ENCODE results near the gene RALGAPA2.

The RALGAPA2 gene

GRCh38 chr20:20473657-20474056 is 238.8 kb downstream of the RALGAPA2 start:
- DNase-seq (ENCODE audit: low read depth in 2 of 2, low spot score in 1 of 2) = no peak

- no peak for DNase-seq (ENCODE audit: low read depth in 2 of 2, low spot score in 1 of 2)
Measured at GRCh38 chr20:20472684-20473274, 239.7 kb downstream of the RALGAPA2 start.

- no peak for DNase-seq (ENCODE audit: low read depth in 2 of 2, low spot score in 1 of 2)
Measured at GRCh38 chr20:20466341-20466879, 246.0 kb downstream of the RALGAPA2 start.

GRCh38 chr20:20465252-20465651 is 247.2 kb downstream of the RALGAPA2 start:
- DNase-seq (ENCODE audit: low read depth in 2 of 2, low spot score in 1 of 2) = no peak

DNA sequence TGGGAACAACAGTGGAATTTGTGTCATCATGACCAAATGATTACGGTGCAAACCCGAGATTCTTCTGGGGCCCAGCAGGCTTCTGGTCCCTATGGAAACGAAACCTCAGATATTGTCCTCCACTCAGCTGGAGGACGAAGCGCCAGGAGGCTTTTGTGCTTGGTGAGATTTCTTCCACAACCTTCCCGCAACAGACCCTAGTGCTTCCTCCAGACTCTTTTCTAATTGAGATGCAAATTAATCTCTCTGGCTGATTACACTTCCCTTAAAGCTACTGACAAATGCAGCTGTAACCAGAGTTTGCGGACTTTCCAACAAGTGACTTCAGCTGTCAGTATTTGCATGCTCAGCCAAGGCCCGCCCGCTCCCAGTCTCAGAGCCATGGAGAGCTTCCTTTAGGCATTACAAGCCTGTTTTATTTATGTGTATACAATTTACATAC is 248.5 kb downstream of the RALGAPA2 start:
- no peak for DNase-seq (ENCODE audit: low read depth in 2 of 2, low spot score in 1 of 2)

GRCh38 chr20:20462185-20462584 is 250.3 kb downstream of the RALGAPA2 start:
- no peak for DNase-seq (ENCODE audit: low read depth in 2 of 2, low spot score in 1 of 2)

DNA sequence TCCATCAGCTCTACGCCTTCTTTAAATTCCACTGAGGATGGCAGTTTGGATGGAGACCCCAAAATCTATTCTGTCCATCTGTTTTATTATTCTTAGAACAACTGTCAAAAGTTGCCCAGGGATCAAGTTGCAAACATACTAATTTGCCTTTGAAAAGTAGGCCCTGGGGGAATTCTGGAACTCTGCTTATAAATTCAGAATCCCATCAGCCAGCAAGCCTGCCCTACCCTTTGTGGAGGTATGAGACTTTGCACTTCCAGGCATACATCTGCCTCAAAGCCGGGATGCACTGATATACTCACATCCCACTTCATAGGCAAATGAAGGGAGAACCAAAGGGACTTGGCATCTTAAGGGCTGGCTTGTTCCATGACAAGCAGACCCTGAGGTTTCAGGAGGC is 250.9 kb downstream of the RALGAPA2 start:
- DNase-seq (ENCODE audit: low read depth in 2 of 2, low spot score in 1 of 2) = no peak

DNA sequence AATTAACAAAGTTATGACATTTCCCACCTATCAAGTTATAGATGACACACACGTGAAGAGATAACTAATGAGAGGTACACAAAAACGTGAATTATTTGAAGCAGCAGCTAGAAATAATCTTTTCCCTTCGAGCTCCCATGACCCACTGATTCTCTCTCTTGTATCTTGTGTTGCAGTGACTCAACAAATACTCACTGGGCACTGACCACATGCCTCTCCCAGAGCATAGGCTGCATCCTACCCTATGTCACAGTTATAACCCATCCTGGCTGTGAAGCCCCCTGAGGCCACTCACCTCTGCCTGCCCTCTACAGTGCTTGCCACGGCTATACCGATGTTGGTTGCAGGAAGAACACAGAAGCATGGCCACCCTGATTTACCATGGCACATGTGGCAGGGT is 252.7 kb downstream of the RALGAPA2 start:
- no peak for DNase-seq (ENCODE audit: low read depth in 2 of 2, low spot score in 1 of 2)

- DNase-seq (ENCODE audit: low read depth in 2 of 2, low spot score in 1 of 2) = no peak
Measured at GRCh38 chr20:20457392-20458126, 254.9 kb downstream of the RALGAPA2 start.

DNA sequence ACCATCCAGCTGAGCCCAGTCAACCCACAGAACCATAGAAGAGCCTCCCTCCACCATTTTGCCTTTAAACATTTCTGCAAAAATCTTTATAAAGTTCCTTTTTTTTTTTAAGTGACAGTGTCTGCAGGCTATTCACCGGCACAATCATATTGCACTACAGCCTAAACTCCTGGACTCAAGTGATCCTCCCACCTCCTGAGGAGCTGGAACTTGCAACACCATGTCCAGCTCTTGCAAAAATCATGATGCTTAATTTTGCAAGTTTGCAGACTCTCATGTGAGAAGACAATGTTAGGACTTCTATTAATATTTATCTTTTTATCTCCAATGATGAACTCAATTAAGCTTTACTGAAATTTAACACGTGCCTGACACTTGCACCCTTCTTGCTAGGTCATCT is 255.7 kb downstream of the RALGAPA2 start:
- no peak for DNase-seq (ENCODE audit: low read depth in 2 of 2, low spot score in 1 of 2)

DNA sequence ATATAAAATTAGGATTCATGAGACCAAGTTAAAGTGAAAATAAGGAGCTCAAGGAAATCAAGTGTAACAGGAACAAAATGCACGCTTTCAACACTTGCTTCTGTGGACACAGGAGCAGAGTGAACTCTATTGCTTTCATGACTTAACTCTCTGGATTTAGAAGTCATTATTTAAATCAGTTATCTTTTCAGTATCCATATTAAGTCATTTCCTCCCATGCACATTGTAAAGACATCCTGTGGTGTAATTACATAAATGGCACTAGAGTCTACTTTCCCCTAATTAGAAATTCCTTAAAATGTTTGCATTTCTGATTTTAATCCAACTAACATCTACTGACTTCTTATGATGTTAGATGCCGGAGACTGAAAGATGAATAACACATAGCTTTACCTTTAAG is 256.5 kb downstream of the RALGAPA2 start:
- no peak for DNase-seq (ENCODE audit: low read depth in 2 of 2, low spot score in 1 of 2)

DNA sequence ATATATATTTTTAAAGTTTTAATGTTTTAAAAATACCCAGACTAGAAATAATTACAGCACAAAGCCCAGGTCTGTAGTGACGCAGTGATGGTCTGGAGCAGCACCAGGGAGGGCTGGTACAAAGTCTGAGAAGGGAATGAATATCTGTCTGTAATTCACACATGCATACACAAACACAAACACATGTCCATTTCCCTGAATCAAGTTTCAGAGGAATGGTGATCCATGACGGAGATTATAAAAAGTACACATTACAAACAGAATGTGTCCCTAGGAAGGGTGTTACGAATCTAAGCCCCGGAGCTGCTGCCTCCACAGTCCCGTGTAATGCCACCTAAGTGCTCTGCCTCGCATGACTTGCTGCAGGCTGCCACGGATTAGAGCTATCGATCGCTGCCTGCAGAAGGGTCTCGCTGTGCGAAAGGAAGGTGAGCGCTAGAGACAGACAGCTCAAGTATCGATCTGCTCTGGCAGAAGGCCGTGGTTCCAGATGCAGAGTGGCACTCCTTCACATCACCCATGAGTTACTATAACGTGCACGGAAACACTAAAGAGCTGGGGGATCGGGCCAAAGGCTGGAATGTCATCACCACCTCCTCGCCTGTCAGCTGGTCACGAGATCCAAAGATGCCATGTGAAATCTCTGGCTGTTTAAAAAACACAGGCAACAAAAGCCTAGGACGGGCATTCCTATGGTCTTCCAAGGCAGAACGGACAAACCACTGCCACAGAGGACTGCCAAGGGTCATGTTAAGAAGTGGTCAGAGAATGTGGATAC is 257.4 kb downstream of the RALGAPA2 start:
- DNase-seq (ENCODE audit: low read depth in 2 of 2, low spot score in 1 of 2) = no peak

- DNase-seq (ENCODE audit: low read depth in 2 of 2, low spot score in 1 of 2) = no peak
Measured at GRCh38 chr20:20454367-20454766, 258.1 kb downstream of the RALGAPA2 start.

- peak in 1 of 2 donors; percentile 12 for DNase-seq (ENCODE audit: low read depth in 2 of 2, low spot score in 1 of 2)
Measured at GRCh38 chr20:20452254-20452676, 260.2 kb downstream of the RALGAPA2 start.

DNA sequence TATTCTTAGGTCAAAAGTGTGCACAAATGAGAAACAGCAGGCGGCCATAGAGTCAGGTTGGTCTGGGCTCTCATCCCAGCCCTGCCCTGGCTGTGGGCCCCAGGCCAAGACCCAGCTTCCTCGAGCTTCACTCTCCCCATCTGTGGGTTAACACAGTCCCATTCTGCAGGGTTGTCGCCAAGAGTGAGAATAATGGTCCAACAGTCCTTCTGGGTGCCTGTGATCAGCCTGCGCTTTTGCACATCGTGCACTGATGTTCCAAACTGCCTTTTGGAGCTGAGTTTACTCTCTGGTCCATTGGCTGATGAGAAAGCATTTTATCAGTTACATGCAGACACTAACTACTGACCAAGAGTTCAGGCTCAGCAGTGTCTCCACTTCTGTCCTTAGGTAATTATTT is 261.9 kb downstream of the RALGAPA2 start:
- no peak for DNase-seq (ENCODE audit: low read depth in 2 of 2, low spot score in 1 of 2)

DNA sequence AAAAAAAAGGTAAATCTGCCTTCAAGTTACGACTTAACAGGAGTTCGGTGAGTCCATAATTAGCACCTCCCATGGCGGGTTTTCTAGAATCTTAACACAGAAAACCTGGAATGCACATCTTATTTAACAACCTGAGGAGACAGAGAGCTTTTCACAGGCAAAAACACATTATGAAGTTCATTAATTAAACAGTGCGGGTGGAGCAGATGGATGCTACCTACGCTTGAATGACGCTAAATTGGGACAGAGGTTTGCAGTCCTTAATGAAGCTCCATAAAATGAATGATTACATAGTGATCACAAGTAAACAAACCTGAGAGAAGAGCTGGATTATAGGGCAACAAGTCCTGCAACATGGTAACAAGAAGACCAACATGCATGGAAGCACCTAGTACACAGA is 263.6 kb downstream of the RALGAPA2 start:
- DNase-seq (ENCODE audit: low read depth in 2 of 2, low spot score in 1 of 2) = no peak

- DNase-seq (ENCODE audit: low read depth in 2 of 2, low spot score in 1 of 2) = no peak
Measured at GRCh38 chr20:20447196-20447595, 265.2 kb downstream of the RALGAPA2 start.

DNA sequence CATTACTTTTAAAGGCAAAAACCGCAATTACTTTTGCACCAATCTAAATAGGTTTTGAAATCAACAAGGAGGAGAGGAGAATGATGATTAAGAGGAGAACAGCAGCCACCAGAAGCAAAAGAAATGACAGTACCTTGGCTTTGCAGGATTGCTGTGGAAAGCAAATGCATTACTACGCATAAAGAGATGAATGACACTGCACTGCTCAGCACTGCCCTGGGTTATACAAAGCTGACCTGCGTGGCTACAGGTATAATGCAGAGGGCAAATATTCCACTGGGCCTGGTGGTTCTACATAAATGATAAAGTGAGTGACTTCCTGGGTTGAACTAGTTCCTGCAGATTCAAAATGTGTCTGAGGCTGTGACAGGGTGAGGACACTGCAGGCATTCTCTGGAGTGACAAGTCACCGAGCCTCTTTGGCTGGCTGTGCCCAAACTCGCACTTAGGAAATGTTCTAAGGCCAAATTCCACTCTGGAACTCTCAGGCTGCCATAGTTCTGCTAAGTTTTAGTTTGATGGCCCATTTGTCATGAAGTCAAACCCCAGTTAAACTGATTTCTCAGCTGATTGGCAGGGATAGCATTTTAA is 265.9 kb downstream of the RALGAPA2 start:
- no peak for DNase-seq (ENCODE audit: low read depth in 2 of 2, low spot score in 1 of 2)

- no peak for DNase-seq (ENCODE audit: low read depth in 2 of 2, low spot score in 1 of 2)
Measured at GRCh38 chr20:20446001-20446400, 266.4 kb downstream of the RALGAPA2 start.

DNA sequence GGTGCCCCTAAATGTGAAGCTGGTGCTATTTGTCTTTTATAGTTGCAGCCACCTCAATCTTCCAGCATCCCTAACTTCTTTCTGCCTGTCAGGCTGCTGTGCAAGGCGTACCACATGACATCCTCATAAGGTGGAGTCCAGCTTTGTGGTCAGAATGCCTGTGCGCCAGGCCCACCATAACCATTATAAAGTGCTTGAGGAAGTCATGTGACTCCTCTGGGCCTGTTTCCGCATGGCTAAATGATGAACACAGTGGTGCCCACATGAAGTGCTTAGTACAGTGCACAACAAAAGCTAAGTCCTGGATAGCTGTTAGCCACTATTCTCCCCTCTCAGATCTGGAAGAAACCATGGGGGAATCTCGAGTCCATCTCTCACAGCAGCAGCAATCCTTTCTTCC is 268.9 kb downstream of the RALGAPA2 start:
- DNase-seq (ENCODE audit: low read depth in 2 of 2, low spot score in 1 of 2) = no peak

DNA sequence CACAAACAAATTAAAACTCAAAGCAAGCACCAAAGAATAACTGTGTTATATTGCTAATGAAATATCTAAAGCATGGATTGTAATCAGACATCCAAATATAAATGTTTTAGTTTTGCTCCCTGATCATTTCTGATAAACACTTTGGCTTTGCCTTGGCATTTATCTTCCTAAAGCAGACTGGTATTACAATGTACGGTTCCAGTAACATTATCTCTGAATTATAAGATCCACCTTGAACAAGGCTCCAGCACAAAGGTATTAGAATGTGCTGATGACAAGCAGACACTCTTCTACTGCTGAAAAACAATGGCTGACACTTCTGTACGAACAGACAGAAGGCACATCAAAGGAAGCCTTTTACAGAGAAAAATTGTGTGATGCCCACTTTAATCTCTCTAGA is 270.0 kb downstream of the RALGAPA2 start:
- no peak for DNase-seq (ENCODE audit: low read depth in 2 of 2, low spot score in 1 of 2)

All from stimulated activated CD8-positive, alpha-beta memory T cell treated with anti-CD3 and anti-CD28 coated beads, Interleukin-4, amount 100 ng/mL, for 4 hours (primary cell).